IMR-90 (cell line): Measurements from ENCODE around the gene CPN2. TPM values are rescaled to one million over a fixed set of nuclear protein-coding genes. Genes with fewer than 3 reads are reported as not detected.

ENCODE experiments used
- ATAC-seq: fragments of 200-7000 bp; cut with Tn5 transposase; 2 replicates; pipeline ENCODE4 v1.9.1; 2020; ENCODE audit warnings: low read depth, mild to moderate bottlenecking, moderate library complexity
- BruUV-seq: library from RNA; stranded (reverse); fragments of 400-500 nt; replicated peaks from 2 replicates; lab custom pipeline; 2021; lab: Mats Ljungman, UMichigan
- CTCF ChIA-PET: fragments of 300-600 bp; formaldehyde crosslinking; extraction: SDS; loops from one replicate; lab custom pipeline; 2021; ENCODE audit warnings: antibody characterized with exemption; lab: Yijun Ruan, JAX
- POLR2A ChIA-PET: fragments of 300-600 bp; sonication (Branson Sonifier 250); formaldehyde crosslinking; loops from one replicate; lab custom pipeline; 2022; ENCODE audit warnings: antibody characterized with exemption; ENCODE audit not compliant: unreplicated experiment; lab: Charles Lee
- DNase-seq: peaks from one replicate; pipeline ENCODE4 v3.0.0; 2013
- H2AFZ ChIP-seq: replicated peaks from 2 replicates; pipeline ENCODE3; 2013; ENCODE audit warnings: low read length, mild to moderate bottlenecking; ENCODE audit not compliant: poor library complexity
- H2AK5ac ChIP-seq: 2 replicates; pipeline ENCODE4 v1.6.1; 2013; ENCODE audit warnings: low read depth, low read length, inconsistent platforms
- H2AK9ac ChIP-seq: replicated peaks from 2 replicates; pipeline ENCODE3; 2013; ENCODE audit warnings: mild to moderate bottlenecking, low read depth, low read length, moderate library complexity; ENCODE audit not compliant: poor library complexity
- H2BK120ac ChIP-seq: 2 replicates; pipeline ENCODE4 v1.6.1; 2013; ENCODE audit warnings: low read depth, low read length, inconsistent platforms
- H2BK15ac ChIP-seq: 3 replicates; pipeline ENCODE4 v1.6.1; 2013; ENCODE audit warnings: low read depth, low read length, inconsistent platforms
- H2BK20ac ChIP-seq: 2 replicates; pipeline ENCODE4 v1.6.1; 2013; ENCODE audit warnings: low read depth, mild to moderate bottlenecking, inconsistent platforms, low read length, moderate library complexity
- H2BK5ac ChIP-seq: 2 replicates; pipeline ENCODE4 v1.6.1; 2013; ENCODE audit warnings: mild to moderate bottlenecking, low read depth, low read length, inconsistent platforms; ENCODE audit not compliant: poor library complexity, severe bottlenecking
- H3K14ac ChIP-seq: replicated peaks from 2 replicates; pipeline ENCODE4 v1.6.1; 2013; ENCODE audit warnings: low read depth, low read length, inconsistent platforms
- H3K18ac ChIP-seq: 2 replicates; pipeline ENCODE4 v1.6.1; 2013; ENCODE audit warnings: low read depth, low read length, control low read depth
- H3K23ac ChIP-seq: 2 replicates; pipeline ENCODE4 v1.6.1; 2013; ENCODE audit warnings: low read depth, low read length, inconsistent platforms
- H3K27ac ChIP-seq: 2 replicates; pipeline ENCODE4 v1.5.1; 2013; ENCODE audit warnings: mild to moderate bottlenecking, control low read depth, low read length; ENCODE audit not compliant: insufficient read depth
- H3K27me3 ChIP-seq: 2 replicates; pipeline ENCODE4 v1.6.1; 2013; ENCODE audit warnings: low read length; ENCODE audit not compliant: control insufficient read depth, insufficient read depth
- H3K36me3 ChIP-seq: 2 replicates; pipeline ENCODE4 v1.6.1; 2013; ENCODE audit warnings: low read length, mixed read lengths; ENCODE audit not compliant: control insufficient read depth, insufficient read depth
- H3K4ac ChIP-seq: 2 replicates; pipeline ENCODE4 v1.6.1; 2013; ENCODE audit warnings: low read depth, low read length, inconsistent platforms
- H3K4me1 ChIP-seq: 2 replicates; pipeline ENCODE4 v1.6.1; 2013; ENCODE audit warnings: low read length, mixed read lengths; ENCODE audit not compliant: control insufficient read depth, insufficient read depth
- H3K4me2 ChIP-seq: 2 replicates; pipeline ENCODE4 v1.6.1; 2013; ENCODE audit warnings: low read depth, mild to moderate bottlenecking, control low read depth, low read length, moderate library complexity
- H3K4me3 ChIP-seq: 2 replicates; pipeline ENCODE4 v1.5.1; 2013; ENCODE audit warnings: low read depth, mild to moderate bottlenecking, control low read depth, low read length, moderate library complexity; ENCODE audit not compliant: insufficient read depth
- H3K56ac ChIP-seq: 2 replicates; pipeline ENCODE4 v1.6.1; 2013; ENCODE audit warnings: low read length, inconsistent platforms; ENCODE audit not compliant: insufficient read depth; ENCODE audit errors: extremely low read depth
- H3K79me1 ChIP-seq, 2 experiments: 2 replicates each; pipeline ENCODE4 v1.6.1; 2013; ENCODE audit warnings: low read length in 2 of 2, inconsistent platforms in 1 of 2, low read depth in 1 of 2
- H3K9ac ChIP-seq: 2 replicates; pipeline ENCODE4 v1.6.1; 2013; ENCODE audit warnings: low read depth, low read length, control low read depth
- H3K9me1 ChIP-seq: 2 replicates; pipeline ENCODE4 v1.6.1; 2013; ENCODE audit warnings: low read length, inconsistent platforms; ENCODE audit not compliant: insufficient read depth
- H3K9me3 ChIP-seq: 2 replicates; pipeline ENCODE4 v1.6.1; 2013; ENCODE audit warnings: low read length; ENCODE audit not compliant: control insufficient read depth, insufficient read depth
- H4K20me1 ChIP-seq: 2 replicates; pipeline ENCODE4 v1.6.1; 2013; ENCODE audit warnings: low read length, inconsistent platforms; ENCODE audit not compliant: insufficient read depth
- H4K5ac ChIP-seq: 2 replicates; pipeline ENCODE4 v1.6.1; 2013; ENCODE audit warnings: mild to moderate bottlenecking, low read depth, low read length, control low read depth
- H4K8ac ChIP-seq, 2 experiments: 2 replicates each; pipeline ENCODE4 v1.6.1; 2013; ENCODE audit warnings: low read depth in 2 of 2, low read length in 2 of 2, control low read depth in 1 of 2, inconsistent platforms in 1 of 2
- H4K91ac ChIP-seq: 2 replicates; pipeline ENCODE4 v1.6.1; 2013; ENCODE audit warnings: low read depth, low read length, inconsistent platforms; ENCODE audit not compliant: insufficient read depth
- BHLHE40 ChIP-seq: fragments of 150-350 bp; IDR thresholded peaks from 2 replicates; pipeline ENCODE4 v1.6.1; 2016; ENCODE audit warnings: mild to moderate bottlenecking, low read depth, low read length
- CEBPB ChIP-seq: IDR thresholded peaks from 2 replicates; pipeline ENCODE4 v1.6.1; 2012; ENCODE audit warnings: low read depth, low read length, improper control_type of control experiment
- CHD1 ChIP-seq: IDR thresholded peaks from 2 replicates; pipeline ENCODE4 v1.6.1; 2012; ENCODE audit warnings: low read depth, low read length, improper control_type of control experiment
- CTCF ChIP-seq: conservative IDR thresholded peaks from 2 replicates; pipeline ENCODE4 v1.5.1; 2012; ENCODE audit warnings: mild to moderate bottlenecking, low read depth, low read length, improper control_type of control experiment
- ELK1 ChIP-seq: fragments of 150-350 bp; IDR thresholded peaks from 2 replicates; pipeline ENCODE4 v1.6.1; 2016; ENCODE audit warnings: low read depth, mild to moderate bottlenecking, low read length, moderate library complexity, borderline replicate concordance
- FOS ChIP-seq: fragments of 150-350 bp; IDR thresholded peaks from 2 replicates; pipeline ENCODE4 v1.6.1; 2016; ENCODE audit warnings: low read depth, low read length
- MAFK ChIP-seq: IDR thresholded peaks from 2 replicates; pipeline ENCODE4 v1.6.1; 2012; ENCODE audit warnings: low read depth, low read length, improper control_type of control experiment
- MAZ ChIP-seq: IDR thresholded peaks from 2 replicates; pipeline ENCODE4 v1.6.1; 2012; ENCODE audit warnings: low read depth, mild to moderate bottlenecking, low read length, improper control_type of control experiment, moderate library complexity, borderline replicate concordance
- MXI1 ChIP-seq: IDR thresholded peaks from 2 replicates; pipeline ENCODE4 v1.6.1; 2012; ENCODE audit warnings: low read depth, mild to moderate bottlenecking, low read length, moderate library complexity, borderline replicate concordance
- NFE2L2 ChIP-seq: fragments of 150-350 bp; IDR thresholded peaks from 2 replicates; pipeline ENCODE4 v1.6.1; 2016; ENCODE audit warnings: low read depth, mild to moderate bottlenecking, low read length
- POLR2A ChIP-seq: IDR thresholded peaks from 2 replicates; pipeline ENCODE4 v1.6.1; 2012; ENCODE audit warnings: mild to moderate bottlenecking, low read depth, low read length
- RAD21 ChIP-seq: IDR thresholded peaks from 2 replicates; pipeline ENCODE4 v1.6.1; 2012; ENCODE audit warnings: low read length, improper control_type of control experiment
- RCOR1 ChIP-seq: IDR thresholded peaks from 2 replicates; pipeline ENCODE4 v1.6.1; 2012; ENCODE audit warnings: mild to moderate bottlenecking, low read length, improper control_type of control experiment; ENCODE audit not compliant: insufficient replicate concordance
- RFX5 ChIP-seq: IDR thresholded peaks from 2 replicates; pipeline ENCODE4 v1.8.0; 2012; ENCODE audit warnings: low read depth, mild to moderate bottlenecking, low read length, moderate library complexity
- SMC3 ChIP-seq: fragments of 150-350 bp; IDR thresholded peaks from 2 replicates; pipeline ENCODE4 v1.6.1; 2016; ENCODE audit warnings: low read depth, mild to moderate bottlenecking, antibody characterized with exemption, low read length, moderate library complexity
- USF2 ChIP-seq: fragments of 150-350 bp; IDR thresholded peaks from 2 replicates; pipeline ENCODE4 v1.6.1; 2017; ENCODE audit warnings: mild to moderate bottlenecking, antibody characterized with exemption, low read length, low read depth
- WGBS, 2 experiments: methylation state at CpG; one replicate each; pipeline versions ENCODE4 v1.1.5 to v1.1.7; 2013; ENCODE audit warnings: missing lambda C conversion rate in 2 of 2; ENCODE audit not compliant: insufficient read length in 1 of 2; ENCODE audit errors: extremely low coverage in 2 of 2; 5-methylcytosine and 5-hydroxymethylcytosine counted together
- dilution Hi-C: fragments of 300-500 bp; cut with HindIII; formaldehyde crosslinking; loops from one replicate; pipeline ENCODE4 v1.14.3; 2018; ENCODE audit warnings: low sequenced_read_pairs; ENCODE audit not compliant: unreplicated experiment
- in situ Hi-C: fragments of 300-500 bp; cut with MboI; formaldehyde crosslinking; loops from 3 replicates; pipeline ENCODE4 v1.14.3; 2019; ENCODE audit warnings: low sequenced_read_pairs, inconsistent platforms, mixed read lengths
- intact Hi-C: fragments of 100-400 bp; cut with micrococcal nuclease; formaldehyde crosslinking; loops from 2 replicates; pipeline ENCODE4 v1.10.0; 2022
- polyA plus RNA-seq, 3 experiments: library from polyadenylated mRNA; depleted of rRNA; stranded (reverse); fragments of >200 nt; gene quantifications; 2 replicates each; pipeline ENCODE4 v1.2.3, GENCODE V29; 2012; ENCODE audit warnings: low replicate concordance in 1 of 3
- total RNA-seq: library from RNA; depleted of rRNA; stranded (reverse); fragments of >200 nt; gene quantifications from 2 replicates; pipeline ENCODE4 v1.2.3, GENCODE V29; 2012

The CPN2 gene
- total and polyA plus RNA-seq, 2 of the 4 experiments (the other 2 are of a cell fraction) = 0.07 TPM; not detected in 1

GRCh38 chr3:194307849-194308248 is 43.3 kb downstream of the CPN2 start:
- Histone ChIP-seq H4K91ac (no peak overlapping the region), H2AFZ (no peak overlapping the region), H2BK20ac (no peak overlapping the region), H3K27ac (no peak overlapping the region), H3K56ac (no peak overlapping the region), H3K23ac (no peak overlapping the region), H4K8ac (no peak overlapping the region), H3K4ac (no peak overlapping the region), H3K4me1 (peaks cover 3% of the 10 kb centered on the region; the same call in 1 of the 2 replicates), H3K27me3 (peaks cover 79% of the 10 kb centered on the region), H2BK15ac (no peak overlapping the region), H3K9me3 (no peaks in the 10 kb centered on the region), H2BK120ac (no peak overlapping the region), H2BK5ac (no peak overlapping the region), H4K20me1 (no peaks in the 10 kb centered on the region), H3K14ac (no peak overlapping the region), H2AK9ac (no peak overlapping the region), H3K9me1 (no peaks in the 10 kb centered on the region), H2AK5ac (no peak overlapping the region), H4K5ac (no peak overlapping the region), H3K36me3 (no peaks in the 10 kb centered on the region), H3K79me1 (no peaks in the 10 kb centered on the region), H3K18ac (no peak overlapping the region), H3K9ac (no peak overlapping the region), H3K4me2 (no peak overlapping the region), H3K4me3 (no peak overlapping the region)
- ChIA-PET POLR2A (no interaction called here), CTCF (interaction anchor here (1.5 kb wide), 1 partner anchor 10 kb away, joined by 3 read pairs; no protein-coding TSS in a partner anchor)
- intact Hi-C loops = no loop called here
- ATAC-seq (no peak), DNase-seq (no peak)
- TF ChIP-seq CEBPB = no peak
- TF ChIP-seq NFE2L2 = no peak
- no peak for TF ChIP-seq BHLHE40
- no peak for TF ChIP-seq USF2
- no peak for TF ChIP-seq MAZ
- TF ChIP-seq SMC3 = no peak
- no peak for TF ChIP-seq RAD21
- TF ChIP-seq RFX5 = no peak
- no peak for TF ChIP-seq POLR2A
- no peak for TF ChIP-seq RCOR1
- TF ChIP-seq CHD1 = no peak
- no peak for TF ChIP-seq ELK1
- TF ChIP-seq FOS = no peak
- no peak for TF ChIP-seq MAFK
- no peak for TF ChIP-seq CTCF
- no peak for TF ChIP-seq MXI1
- dilution Hi-C loops = no loop called here
- no TSS peak for BruUV-seq
- in situ Hi-C loops = no loop called here
- WGBS, 2 experiments = 83% methylated on average over 2 of the region's 8 CpGs; no CpG with 5 or more reads in 1 of the 2 experiments
